IPS DF 4.7 (cell line): ENCODE measurements around the gene SKAP2.

ENCODE experiments used
- DNase-seq: peaks from one replicate; pipeline ENCODE4 v3.0.0-alpha.2; 2013; ENCODE audit warnings: low spot score; ENCODE audit errors: extremely low read depth

The SKAP2 gene

DNA sequence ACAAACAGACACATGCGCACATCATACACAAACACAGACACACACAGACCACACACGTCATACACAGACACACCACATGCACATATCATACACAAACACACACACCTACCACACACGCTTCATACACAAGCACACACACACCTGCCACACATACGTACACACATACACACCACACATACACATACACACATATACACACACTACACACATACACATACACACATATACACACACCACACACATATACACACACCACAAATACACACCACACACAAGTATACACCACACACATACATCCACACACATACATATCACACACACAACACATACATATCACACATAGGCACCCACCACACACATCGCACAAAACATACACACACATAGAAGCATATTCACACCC lies 224.7 kb downstream of the SKAP2 start:
- no peak for DNase-seq

DNA sequence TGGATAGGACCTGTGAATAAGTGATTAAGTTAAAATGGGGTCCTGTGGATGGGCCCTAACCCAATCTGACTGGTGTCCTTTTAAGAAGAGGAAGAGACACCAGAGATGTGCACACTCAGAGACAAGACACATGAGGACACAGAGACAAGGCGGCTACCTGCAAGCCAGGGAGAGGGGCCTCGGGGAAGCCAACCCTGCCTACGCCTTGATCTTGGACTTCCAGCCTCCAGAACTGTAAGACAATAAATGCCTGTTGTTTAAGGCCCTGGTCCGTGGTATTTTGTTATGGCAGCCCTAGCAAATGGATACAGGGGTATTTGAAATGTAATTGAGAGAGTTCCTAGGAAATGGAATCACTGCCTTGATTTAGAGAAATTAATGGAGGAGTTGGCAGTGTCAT lies 225.3 kb downstream of the SKAP2 start:
- DNase-seq = no peak

DNA sequence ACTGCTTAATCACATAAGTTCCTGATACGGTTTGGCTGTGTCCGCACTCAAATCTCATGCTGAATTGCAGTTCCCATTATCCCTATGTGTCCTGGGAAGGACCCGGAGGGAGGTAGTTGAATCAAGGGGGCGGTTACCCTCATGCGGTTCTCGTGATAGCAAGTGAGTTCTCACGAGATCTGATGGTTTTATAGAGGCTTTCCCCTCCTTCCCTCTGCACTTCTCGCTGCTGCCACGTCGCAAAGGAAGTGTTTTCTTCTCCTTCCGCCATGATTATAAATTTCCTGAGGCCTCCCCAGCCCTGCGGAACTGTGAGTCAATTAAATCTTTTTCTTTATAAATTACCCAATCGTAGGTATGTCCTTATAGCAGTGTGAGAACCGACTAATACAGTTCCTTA lies 226.2 kb downstream of the SKAP2 start:
- no peak for DNase-seq

DNA sequence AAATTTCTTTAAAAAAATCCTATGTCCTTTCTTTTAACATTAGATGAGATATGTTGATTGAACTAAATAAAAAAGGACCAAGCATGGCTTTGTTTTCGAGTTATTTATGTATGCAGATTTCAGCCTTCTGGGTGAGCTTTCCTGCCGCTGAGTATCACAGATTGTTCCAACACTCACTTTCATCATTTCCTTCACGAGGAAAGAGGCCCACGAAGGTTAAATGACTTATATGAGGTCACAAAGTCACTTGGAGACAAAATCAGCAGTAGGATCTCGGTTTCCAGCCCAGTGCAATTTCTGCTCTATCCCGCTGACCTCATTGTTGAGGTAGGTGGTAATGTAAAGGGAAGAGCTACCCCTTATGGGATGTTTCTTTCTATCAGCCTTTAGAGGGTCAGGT lies 226.8 kb downstream of the SKAP2 start:
- DNase-seq = no peak

DNA sequence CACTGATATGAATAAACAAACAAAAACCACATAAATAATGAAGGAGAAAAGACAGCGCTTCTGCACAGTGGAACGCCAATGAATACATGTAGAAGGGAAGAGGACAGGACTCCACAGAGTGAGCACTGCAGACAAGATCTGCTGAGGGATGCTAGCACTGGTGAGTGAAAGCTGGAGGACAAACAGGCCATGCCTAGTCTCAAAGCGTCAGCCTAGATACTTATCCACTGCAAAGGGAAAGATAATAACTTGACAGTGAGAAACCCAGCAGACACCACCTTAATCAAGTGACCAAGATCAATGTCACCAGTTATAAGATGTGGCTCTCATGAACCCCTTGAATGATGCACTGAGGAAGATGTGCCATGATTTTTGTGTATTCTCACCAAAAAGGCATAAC lies 227.6 kb downstream of the SKAP2 start:
- DNase-seq = no peak

DNA sequence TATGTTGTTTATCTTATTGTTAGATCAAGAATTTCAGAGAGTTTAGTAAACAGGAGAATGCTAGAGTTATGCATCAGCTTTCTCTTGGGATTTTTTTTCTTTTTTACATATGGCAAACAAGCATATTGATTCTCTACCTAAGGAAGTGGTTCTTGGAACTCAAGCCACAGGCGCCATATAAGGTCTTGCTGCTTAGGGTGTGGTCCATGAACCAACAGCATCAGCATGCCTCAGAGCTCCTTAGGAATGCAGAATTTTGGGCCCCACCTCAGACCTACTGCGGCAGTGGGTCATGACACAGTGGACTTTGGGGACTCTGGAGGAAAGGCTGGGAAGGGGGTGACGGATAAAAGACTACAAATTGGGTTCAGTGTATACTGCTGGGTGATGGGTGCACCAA lies 230.8 kb downstream of the SKAP2 start:
- DNase-seq = no peak

DNA sequence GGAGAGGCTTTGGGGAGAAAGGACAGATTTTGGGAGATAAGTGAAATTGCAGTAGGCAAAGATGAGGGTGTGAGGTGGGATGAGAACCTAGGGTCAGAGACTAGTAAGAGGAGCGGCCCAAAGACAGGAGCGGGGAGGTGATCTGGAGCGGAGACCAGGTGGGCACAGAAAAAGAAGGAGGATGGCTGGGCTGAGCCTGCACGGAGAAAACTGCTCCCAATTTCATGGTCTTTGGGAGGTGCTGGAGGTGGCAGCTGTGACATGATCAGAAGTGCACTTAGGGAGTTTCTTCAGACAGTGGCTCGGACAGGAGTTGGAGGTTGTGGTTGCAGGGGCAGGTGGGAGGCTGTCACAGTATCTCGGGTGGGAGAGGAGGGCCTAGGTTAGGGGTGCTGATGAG lies 232.8 kb downstream of the SKAP2 start:
- DNase-seq = no peak

DNA sequence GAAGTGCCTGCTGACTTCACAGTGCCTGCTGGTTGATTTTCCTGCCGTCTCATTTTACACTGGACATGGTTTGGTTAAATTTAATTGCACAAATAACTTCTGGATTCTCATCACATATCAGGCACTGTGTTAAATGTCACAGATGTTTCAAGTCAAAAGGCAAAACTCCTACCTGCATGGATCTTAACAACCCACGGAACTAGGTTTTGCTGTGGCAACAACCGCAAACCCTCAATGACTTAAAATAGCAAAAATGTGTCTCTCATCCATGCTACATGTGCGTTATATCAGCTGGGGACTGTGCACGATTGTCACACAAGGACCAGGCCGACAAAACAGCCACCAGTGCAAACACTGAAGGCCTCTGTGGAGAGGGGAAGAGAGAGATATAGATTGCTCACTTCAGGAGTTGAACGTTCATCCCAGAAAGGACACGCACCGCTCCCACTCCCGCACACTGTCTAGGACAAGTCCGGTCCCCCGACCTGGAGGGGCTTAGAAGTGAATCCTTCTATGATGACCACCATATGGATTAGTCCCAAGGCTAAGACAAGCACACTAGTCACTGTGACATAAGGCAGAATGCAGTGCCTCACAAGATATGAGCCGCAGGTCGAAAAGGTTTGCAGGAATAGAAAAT lies 233.3 kb downstream of the SKAP2 start:
- no peak for DNase-seq

DNA sequence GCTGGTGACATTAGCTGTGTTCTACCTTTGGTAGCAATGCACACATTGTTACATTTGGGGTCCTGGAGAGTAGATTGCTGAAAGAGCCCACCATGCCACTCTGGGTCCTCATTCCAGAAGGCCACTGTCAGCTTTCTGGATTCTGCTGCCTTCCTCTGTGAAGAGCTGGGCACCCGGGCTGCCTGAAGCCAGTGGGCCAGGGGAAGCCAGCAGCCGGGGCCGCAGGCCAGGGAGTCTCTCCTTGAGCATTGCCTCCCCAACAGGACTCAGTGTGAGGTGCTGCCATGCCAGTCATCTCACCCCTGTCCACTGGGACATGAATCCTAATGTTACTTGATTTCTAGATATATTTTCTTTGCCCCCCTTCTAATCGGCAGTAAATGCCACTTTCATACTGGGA lies 234.0 kb downstream of the SKAP2 start:
- no peak for DNase-seq

DNA sequence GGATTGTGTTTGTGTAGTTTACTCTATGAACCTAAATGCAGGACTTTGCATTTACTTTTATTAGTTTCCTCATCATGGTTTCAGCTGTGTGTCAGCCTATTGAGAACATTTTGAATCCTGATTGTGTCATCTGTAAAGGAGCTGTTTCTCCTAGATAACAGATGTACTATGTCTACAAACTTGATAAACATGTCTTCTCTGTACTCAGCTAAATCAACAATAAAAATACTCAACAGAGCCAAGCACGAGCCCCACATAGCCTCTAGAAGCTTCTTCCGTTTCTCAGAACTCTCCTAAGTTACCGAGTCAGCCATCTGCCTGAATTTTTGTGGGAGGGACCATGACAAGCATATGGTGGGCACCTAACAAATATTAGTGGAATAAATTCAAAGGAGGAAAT lies 234.7 kb downstream of the SKAP2 start:
- DNase-seq = no peak

DNA sequence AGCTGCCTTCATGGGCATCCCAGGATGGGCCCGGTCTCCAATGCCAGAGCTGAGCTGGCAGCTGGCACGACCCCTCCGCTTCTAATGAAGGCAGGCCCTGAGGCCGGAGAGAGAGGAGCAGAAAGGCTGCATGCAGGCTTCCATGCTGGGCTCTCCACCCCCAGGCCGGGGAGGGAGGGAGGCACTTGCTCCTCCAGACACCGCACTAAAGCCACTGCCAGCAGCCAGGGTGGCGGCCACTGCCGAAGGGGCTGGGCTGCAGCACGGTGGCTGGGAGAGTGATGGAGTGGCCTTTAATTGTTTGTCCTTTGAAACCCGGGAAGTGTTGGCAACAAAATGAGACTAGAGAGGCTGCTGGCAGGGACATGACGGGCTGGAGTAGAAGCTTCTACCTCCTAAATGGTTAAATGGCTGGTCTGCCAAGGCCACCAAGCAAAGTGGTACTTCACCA lies 236.5 kb downstream of the SKAP2 start:
- DNase-seq = no peak

DNA sequence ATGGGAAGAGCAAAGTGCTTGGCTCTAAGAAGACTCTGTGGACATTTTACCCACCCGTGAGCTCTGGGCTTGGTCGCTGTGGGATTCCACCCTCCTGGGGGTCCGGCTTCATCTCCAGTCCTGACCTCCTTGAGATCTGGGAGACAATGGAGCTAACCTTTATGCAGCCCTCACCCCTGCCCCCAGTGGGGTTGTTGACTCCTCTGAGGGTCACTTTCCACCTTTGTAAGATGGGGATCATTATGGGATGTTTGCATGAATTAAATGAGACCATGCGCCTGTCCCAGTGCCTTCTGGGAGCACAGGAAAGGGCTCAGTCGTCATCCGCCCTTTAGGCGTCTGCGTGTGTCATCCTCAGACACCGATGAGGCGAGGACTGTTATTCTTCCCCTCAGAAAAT lies 237.2 kb downstream of the SKAP2 start:
- DNase-seq = no peak

DNA sequence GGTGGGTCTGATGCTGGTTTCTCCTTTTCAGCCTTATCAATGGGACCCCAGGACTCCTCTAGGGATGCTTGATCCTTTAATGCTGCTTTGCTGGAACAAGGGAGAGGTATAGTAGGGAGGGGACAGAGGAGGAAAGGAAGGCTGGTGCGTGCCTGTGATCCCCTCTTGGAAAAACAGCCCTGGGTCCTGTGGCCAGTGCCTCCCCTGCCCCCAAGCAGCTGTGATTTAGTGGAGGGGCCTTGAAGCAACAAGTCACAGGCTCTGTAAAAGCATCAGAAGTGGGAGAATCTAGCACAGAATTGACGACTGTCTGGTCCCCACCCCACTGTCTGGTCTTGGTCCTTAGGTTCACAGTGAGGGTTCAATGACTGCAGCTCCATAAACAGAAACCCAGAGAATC lies 237.7 kb downstream of the SKAP2 start:
- no peak for DNase-seq

DNA sequence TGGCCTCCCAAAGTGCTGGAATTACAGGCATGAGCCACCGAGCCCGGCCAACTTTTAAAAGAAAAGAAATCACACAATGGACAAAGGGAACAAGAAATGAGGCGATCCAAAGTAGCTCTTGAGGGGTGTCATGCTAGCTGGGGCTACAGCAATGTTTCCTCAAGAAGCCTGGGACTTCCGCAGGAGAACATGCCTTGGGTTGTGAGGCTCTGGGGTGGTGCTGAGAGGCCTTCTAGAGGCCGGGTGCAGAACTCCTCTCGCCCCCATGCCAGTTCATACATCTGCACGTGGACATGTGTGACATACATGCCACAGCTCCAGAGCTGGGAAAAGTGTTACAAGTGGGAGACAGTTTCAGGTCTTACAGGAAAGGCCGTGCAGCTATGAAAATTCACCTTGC lies 238.2 kb downstream of the SKAP2 start:
- DNase-seq = no peak

DNA sequence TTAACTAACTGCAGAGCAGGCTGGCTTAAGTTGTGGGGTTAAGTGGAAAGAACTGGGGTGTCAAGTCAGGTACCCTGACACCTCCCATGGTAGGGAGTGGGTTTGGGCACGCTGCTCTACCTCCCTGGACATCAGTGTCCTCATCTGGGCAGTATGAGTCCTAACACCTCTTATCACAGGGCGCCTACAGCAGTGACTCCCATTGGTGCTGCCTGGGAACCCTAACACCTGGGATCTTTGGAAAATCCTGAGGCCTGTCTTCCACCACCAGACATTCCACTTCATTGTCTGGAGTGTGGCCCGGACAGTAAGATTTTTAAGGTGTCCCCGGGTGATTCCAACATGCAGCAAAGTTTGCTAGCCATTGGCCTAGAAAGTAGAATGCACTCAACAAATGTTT lies 239.1 kb downstream of the SKAP2 start:
- DNase-seq = no peak

DNA sequence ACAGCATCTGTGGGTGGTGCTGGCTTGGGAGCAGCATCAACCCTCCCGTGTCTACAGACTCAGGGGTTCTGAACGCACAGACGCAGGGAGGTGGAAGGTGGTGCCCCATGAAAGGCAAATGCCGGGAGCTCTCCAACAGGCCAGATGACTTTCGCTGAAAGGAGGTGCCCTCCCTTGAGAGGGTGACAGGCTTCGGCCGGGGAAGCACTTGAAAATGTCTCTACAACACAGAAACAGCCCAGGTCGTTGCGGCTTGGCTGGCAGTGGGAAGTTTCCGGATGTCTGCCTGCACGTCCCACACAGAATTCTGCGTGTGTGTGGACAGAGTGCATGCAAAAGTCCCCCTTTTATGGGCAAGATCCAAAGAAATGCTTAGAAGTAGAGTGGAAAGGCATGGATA lies 239.6 kb downstream of the SKAP2 start:
- DNase-seq = no peak

DNA sequence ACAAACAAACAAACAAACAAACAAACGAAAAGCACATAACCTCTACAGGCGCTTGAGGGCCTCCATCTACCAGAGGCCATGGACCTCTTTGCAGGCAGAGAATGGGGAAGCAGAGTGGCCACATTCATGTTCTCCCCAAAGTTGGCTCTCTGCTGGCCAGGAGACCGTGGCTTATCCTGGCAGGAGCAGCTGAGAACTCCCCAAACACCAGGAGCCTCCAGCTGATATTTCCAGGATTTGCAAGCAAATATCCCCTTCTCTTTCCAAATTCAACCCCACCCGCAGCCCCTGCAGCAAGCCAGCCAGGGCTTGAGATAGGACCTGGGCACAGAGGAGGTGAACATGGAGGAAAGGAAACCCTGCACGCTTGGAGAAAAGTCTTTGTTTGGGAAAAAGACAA lies 240.0 kb downstream of the SKAP2 start:
- no peak for DNase-seq

DNA sequence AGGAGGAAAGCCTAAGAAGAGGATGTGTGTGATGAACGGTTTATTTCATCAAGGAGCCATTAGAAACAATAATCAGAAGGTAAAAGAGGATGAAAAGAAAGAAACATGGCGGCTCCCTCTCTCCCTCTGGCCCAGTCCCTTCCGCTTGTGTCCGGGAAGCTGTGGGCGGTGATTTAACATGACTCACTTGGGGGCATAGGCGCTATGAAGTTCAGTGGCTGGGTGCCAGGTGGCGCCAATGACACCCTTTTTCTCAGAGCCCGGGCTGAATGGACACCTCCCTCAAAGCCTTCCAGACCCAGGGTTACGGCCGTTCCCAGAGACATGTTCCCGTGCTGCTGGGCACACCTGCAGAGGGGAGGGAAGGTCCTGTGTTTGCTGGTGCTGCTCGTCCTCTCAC lies 244.0 kb downstream of the SKAP2 start:
- peak; percentile 25 for DNase-seq

DNA sequence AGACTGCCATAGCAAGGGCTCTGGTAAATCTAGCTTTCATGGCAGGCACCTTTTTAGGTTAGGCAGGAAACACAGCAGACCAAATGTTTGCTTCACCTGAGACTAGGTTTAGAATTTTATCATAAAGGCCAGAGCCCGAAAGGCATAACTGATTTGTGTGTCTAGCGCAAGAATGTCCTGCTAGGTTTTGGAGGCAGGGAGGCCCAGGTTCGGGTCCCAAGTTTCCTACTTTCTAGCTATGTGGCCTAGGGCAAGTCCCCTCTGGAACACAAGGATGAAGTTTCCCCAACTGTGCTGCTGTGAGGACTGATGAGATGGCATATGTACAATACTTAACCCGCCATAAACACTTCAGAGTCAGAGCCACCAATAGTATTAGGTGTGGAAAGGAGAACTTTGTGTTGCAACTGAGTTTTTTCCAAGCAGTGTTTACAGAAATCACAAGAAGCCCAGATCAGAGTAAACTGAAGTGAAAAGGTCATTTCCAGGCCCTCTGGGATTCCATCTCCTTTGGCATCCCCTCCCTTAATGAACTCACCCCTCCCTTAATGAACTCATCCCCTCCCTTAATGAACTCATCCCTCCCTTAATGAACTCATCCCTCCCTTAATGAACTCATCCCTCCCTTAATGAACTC lies 244.9 kb downstream of the SKAP2 start:
- DNase-seq = no peak

DNA sequence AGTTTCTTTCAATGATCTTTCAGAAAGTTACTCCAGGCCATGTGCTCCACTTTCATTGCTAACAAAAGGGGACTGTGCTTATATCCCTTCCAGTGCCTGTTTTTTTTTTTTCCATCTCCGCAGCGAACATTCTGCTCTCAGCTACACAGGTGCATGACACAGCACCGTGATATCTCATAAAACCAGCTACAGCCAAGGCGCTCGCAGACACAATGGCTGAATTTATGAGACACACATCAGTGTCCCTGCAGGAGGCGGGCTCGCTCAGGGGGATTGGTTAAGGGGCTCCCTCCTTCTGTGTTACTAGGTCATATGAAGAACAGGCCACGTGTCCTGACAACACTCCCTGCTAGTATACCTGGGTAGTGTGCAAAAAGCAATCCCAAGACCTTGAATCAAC lies 245.5 kb downstream of the SKAP2 start:
- no peak for DNase-seq

DNA sequence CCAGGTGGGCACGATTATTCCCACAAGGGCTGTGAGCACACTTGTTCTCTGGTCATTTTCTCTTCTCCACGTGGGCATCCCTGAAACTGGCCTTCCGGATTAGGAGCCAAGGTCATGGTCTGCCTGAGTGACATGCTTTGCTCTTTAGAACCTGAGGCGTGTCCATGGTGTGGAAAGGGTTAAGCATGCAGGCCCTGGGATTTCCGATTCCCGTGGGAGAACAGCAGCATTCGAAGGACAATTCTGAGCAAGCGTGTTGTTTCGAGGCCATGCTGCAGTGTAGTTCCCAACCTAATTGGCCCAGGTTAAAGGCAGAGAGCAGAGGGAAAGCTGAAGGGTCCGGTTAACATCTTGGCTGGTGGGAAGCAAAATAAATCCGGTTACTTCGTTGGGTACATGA lies 245.9 kb downstream of the SKAP2 start:
- DNase-seq = no peak
